GM19397 (cell line): Measurements from ENCODE around the gene PLEKHG7.
"Not testable (repeated sequence)": the region's sequence is repeated elsewhere in the genome, so short reads cannot be mapped to it uniquely, and the experiment has no call there.

Experiments used
- ATAC-seq: cut with Tn5 transposase; IDR thresholded peaks from one replicate; pipeline ENCODE4 v1.9.1; 2021; ENCODE audit warnings: mild to moderate bottlenecking, moderate library complexity; ENCODE audit not compliant: unreplicated experiment

Gene PLEKHG7, protein sequence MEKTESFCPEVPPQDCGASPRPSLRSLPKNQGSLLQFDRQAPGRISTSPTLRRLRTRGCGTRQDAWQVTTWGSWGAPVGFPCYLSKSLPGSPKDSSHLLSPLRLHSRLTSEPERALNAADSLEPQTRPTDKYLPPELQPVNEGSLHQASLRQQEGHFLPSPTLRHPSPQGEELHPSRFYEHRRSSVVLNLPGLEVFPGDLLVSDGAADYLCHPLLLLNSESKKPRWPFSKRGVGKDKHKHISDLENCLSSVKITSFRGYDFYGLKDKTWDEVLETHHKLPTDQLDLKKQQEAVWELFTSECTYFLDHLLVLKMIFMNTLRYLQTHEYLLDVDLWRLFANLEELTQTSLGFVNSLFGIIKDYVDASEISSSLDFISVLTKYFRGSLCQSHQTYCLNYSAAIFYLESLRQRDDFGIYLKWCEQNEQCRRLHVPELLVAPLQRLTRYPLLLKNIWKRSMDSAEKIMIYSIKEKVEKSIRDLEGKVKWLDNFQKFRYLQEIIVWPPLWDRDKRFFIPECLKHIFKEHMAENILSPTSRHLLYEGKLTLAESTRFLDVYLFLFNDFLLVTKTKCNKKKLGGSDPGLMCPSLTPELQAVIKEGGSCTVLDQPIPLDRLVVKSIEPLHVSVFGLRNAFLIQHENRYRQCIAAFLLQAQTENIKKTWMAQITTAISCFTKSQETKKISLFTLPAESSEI

DNA sequence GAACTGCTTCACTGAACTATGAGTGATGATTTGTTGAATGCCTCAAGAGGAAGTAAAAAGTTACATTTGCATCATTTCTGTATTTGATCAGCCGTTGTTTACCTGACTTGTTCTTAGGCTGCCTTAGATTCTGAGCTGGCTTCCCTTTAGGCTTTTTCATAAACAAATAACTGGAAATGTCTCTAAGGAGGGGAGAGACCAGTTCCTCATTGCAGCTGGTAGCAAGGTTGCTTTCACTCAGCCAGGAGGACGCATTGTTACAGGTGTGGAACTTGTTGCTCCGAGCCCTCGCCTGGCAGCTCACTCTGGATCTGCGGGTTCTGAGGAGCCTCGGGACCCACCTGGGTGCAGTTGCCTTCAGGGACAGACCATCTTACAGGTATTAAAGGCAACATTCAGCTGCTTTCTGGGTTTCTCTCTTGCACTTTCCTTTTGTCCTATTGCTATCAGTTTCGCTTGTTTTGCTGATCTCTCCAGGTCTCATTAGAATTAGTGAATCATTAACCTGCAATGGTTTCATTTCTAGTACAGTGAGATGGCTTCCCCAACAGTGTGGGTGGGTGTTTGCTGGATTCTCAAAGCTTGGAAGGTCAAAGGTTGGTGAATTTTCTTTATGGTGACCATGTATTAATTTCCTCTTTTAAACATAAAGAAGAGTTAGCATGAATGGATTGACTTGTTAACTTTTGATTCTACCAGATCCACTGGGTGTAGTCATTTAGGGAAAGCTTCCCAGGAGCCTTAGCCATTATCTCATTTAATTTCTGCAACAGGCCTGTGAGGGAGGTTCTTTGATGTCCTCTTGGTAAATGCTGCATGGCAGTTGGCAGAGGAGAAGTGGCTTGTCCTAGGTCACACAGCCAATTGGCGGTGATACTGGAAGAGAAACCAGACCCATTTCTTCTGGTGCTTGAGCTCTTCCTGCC, at the start of gene PLEKHG7:
Gene PLEKHG7 (plus strand): TSS at position 236 of the 926 bp plus-strand sequence. CDS start 3,643 bp downstream, outside the sequence.
- peak; percentile 86 for ATAC-seq

DNA sequence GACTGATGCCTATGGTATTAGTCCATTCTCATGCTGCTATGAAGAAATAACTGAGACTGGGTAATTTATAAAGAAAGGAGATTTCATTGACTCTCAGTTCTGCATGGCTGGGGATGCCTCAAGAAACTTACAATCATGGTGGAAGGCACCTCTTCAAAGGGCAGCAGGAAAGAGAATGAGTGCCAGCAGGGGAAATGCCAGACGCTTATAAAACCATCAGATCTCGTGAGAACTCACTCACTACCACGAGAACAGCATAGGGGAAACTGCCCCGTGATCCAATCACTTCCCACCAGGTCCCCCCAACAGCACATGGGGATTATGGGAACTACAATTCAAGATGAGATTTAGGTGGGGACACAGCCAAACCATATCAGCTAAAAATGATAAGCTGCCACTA, 48.5 kb upstream of the PLEKHG7 start:
- ATAC-seq: not testable (repeated sequence)

DNA sequence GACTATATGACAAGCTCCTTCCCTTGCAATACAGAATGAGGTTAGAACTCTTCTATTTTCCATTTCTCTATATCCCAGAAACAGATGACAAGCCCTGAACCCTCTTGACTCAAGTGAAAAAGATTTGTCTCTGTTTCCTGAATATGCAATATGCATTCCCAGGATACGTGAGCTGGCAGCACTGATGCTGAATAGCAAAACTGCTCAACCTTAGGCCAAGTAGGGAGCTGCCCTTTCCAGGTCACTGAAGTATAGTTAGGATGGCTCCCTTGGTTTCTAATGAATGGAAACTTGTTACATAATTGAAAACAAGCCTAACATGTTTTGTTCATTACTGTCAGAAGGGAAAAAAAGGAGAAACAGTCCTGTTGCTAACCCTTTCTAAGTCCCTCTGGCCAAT, 47.9 kb upstream of the PLEKHG7 start:
- no peak for ATAC-seq

DNA sequence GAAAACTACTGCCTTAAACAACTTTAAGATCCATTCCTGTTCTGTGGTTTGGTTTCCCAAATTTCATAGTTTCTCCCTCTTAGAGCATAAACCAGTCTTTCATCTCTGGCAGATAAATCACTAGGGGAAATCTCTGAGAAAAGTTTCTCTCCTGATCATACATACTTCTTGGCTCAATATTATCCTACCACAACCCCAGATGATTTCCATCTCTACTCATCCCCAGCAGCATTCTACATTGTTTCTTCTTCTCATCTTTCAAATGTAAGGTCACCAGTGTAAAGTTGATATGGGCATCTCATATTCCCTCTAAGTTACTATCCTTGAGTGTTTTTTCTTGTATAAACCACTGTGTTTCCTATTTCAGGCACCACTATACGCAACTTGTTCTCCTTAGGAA, 45.9 kb upstream of the PLEKHG7 start:
- no peak for ATAC-seq

DNA sequence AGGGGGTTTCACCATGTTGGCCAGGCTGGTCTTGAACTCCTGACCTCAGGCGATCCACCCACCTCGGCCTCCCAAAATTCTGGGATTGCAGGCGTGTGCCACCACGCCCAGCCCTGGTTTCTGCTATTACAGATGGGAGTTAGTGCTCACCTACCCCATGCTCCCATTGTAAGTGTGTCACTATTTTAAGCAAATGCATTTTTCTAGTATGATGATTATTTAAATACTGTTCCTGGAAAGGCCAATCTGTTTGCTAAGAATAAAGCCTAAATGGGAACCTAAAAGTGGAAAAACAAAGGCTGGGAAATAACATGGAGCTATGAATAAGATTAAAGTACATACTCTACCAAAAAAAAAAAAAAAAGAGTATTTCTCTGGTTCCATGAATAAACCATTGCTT, 45.0 kb upstream of the PLEKHG7 start:
- ATAC-seq: no peak

DNA sequence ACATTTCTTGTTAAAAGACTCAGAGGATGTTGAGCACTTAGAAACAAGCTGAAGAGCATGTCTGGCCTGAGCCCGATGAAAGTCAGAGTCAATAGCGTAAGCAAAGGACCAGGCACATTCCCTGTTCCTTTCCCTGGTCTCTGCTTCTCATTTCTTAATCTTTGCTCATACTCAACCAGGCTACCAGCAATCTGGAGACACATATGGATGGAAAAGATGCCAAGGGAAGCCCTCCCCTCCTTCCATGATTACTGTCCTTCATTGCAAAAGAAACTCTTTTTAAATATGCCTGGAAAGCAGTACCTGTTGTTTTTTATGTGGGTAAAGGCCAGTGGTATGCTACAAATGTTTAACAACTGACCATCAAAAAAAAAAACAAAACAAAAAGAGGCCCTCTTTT, 44.2 kb upstream of the PLEKHG7 start:
- ATAC-seq: no peak

DNA sequence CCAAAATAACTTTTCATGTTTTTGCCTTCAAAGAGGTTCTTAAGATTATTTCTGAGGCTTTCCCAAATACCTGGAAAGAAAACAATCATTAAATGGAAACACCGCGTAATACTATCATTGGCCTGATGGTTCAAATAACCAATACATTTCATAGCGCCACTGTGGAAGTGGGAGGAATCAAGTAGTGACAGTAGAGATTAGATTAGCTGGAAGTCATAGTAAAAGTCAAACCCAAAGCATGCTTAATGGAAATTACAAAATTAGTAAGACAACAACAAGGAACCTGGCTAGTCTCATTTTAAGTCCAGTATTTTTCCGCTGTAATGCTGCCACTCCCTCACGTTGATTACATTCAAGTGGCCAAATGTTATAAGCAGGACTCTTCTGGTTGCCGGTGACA, 41.5 kb upstream of the PLEKHG7 start:
- no peak for ATAC-seq

DNA sequence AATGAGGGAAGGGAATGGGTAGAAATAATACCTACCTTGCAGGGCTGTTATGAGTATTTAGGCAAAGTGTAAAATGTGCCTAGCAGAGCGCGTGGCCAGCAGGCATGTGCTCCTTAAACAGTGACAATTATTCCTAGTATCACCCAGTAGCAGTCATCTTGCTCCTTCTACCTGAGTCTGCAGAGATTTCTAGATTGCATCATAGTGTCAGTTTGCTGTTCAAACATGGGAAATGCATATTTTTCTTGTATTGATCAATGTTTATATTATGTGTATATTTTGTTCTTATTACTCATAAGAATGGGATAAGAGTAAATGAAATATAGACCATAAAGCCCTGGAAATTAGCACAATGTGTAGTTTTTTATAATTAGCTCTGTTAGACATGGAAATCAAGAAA, 37.3 kb upstream of the PLEKHG7 start:
- ATAC-seq: no peak

DNA sequence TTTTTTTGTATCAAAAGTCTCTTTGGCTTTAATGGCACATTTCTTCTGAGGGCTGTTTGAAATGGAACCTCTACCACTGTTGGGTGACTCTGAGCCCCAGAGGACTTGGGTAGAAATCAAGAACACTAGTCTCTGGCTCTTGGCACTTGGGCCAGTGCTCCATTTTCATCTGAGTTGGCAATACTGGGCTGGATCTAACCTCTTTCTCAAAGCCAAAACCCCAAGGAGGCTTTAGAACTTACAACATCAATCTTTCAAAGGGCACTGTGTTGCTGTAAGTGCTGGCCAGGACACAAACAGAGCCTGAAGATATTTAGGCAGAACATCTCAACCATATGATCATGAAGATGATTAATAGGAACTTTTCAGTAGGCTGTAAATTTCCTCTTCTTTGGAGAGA, 34.0 kb upstream of the PLEKHG7 start:
- no peak for ATAC-seq

DNA sequence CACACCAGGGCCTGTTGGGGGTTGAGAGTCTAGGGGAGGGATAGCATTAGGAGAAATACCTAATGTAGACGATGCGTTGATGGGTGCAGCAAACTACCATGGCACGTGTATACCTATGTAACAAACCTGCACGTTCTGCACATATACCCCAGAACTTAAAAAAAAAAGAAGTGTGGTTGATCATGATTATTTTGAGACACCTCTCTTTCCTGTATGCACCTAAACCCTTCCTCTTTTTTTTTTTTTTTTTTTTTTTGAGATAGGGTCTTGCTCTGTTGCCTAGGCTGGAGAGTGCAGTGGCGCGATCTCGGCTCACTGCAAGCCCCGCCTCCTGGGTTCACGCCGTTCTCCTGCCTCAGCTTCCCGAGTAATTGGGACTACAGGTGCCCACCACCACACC, 31.3 kb upstream of the PLEKHG7 start:
- ATAC-seq: not testable (repeated sequence)

DNA sequence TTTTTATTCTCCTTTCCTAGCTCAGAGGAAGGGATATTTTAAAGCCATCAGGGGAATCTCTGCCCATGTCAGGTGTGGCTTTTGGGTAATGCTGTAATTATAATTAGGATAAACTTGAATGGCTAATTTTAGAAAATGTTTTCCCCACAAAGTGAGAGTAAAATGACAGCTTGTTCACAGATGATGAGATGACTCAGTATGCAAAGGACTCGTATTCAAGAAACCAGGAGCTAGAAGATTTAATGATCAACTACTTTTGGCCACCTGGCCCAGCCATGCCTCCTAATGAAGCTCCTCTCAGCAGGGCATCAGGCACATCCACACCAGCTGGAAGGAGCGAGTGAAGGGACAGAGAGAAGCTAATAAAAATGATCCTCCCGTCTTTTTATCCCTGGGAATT, 29.0 kb upstream of the PLEKHG7 start:
- peak; percentile 82 for ATAC-seq

DNA sequence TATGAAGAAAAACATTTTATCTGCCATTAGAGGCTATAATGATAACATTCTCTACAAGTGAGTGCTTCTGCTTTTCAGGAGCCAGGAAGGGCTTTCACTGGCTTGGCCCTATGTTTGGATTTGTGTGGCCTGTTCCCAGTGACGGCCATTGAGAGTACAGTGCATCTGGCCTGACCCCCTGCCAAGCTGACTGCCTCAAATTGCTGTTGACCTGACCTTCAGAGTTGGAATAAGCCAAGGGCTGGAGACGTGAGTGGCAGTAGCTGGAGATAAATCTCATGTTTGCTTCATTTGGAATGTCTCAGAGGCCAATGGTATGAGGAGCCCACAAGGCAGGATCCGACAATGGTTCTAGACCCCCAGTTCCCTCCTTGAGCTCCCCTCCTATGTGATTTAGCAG, 28.3 kb upstream of the PLEKHG7 start:
- ATAC-seq: no peak

DNA sequence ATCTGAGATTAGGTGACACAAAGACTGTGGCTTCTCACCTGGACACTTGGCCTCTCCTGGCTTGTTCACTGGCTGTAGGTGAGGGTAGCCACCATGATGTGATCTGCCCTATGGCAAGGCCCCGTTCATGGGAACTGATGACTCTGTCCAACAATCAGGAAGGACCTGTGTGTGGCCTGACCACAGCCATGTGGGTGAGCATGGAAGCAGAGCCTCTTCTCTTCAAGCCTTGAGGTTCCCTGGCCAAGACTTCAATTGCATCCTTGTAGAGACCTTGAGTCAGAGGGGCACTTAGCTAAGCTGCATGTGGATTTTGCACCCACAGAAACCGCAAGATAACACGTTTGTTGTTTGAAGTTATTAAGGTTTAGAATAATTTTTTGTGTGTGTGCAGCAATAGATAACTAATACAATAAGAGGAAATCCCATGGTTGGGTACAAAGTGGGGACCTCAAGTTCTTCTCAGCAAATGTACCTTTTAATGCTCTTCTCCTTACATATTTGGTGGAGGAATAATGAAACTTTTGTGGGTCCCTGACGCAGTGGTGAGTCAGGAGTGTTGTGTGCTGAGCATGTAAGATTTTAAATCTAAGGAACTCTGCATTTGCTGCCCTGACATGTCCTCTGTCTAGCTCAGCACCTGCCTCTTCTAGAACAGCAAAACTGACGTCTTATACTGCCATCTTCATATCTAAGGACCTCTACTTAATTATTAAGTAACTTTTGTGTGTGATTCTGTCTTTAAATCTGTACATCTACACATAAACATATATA, 27.5 kb upstream of the PLEKHG7 start:
- ATAC-seq: no peak

DNA sequence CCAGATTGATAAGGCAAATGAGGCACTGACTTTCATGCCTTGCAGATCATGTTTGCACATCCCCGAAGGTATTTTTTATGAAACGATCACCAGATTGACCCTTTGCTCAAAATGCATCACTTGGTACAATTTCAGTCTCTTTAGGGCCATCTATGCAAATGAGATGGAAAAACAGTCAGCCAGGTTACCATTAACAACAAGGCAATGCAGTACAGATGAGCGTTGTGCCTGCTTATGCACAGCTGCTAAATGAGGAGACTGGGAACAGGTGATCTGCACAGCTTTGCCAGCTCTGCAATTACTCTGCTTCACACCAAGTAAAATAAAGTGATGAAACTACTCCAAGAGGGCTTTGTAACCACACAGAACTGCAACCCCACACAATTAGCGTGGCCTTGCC, 26.1 kb upstream of the PLEKHG7 start:
- ATAC-seq: no peak

DNA sequence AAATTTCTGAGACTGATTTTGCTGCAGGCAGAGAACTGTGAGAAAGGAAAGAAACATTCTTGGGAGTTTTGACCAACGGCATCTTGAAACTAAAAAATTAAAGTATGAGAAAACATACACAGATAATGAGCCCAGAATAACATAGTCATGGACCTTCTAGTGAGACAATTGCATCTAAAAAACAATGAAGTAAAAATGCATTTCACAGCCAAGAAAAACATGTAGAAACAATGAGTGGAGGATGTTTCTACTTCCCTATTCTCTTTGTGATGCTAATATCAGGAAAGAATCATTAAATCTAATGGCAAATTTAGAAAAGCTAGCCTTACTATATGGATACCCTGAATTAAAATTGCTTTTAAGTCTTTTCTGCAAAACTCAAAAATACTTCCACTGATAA, 12.2 kb upstream of the PLEKHG7 start:
- ATAC-seq: no peak

DNA sequence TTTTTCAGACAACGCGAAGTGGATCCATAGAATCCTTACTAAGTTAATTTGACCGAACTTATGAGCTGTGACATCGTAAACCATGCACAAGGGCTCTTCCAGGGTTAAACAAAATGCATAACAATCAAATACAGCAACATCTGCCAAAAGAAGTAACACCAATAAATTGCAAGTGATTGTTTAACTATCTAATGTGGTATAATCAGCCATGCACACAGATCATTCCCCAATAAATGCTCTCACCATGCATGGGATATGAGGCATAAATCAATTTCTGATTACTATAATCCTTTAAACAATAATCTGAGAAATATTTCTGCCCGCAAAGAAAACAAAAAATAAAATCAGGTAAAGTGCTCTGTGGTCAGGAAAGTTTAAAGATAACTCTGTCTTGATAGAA, 7.7 kb upstream of the PLEKHG7 start:
- no peak for ATAC-seq

DNA sequence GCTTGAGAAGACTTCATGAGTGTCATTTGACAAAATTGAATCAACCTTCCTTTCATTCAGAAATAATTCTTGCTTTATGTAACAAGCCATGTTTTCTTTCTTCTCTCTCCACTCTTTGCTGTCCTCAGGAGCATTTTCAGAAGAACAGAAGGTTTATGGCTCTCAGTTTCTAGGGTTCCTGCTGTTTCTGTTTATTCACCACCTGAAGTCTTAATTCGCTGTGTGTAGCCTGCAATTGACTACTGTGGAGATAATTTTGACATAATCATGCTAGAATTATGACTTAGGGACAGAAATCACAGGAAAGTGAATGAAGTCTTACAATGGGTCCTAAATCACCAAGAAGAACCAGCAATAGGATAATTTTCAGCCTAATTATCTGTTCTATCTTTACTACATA, 7.2 kb upstream of the PLEKHG7 start:
- ATAC-seq: no peak

DNA sequence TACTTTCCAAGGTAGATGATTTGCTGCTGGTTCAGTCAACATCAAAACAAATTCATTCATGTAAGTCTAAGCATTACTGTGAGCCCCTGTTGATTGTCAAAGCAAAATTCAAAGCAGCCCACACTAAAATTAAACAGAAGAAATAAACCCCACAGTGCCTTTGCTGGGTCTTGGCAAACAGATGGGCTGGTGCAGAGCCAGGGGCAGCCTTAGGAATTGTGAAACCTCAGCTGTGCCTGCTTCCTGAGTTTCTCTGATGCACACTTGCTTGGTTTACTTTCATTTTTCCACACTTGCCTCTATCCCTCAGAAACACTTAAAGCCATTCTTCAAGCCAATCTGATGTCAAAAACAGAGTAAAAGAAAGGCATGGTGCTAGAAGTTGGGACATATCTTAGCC, 6.6 kb upstream of the PLEKHG7 start:
- no peak for ATAC-seq

DNA sequence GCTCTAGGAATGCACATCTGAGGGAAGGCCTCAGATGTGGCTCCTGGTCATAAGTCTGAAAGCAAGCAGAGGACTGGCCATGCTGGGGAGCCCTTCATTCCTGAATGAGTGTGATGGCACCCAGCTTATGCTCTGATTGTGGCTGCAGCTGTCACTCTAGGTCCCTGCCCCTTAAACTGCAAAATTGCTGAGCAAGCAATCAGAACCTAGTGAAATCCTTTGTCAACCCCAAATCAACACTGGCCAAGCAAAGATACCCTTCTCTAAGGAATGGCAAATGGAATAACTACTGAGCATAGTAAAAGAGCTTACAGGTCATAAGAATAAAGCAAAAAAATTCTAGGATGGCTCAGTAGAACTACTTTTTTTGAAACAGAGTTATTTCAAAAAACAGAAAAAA, 4.3 kb upstream of the PLEKHG7 start:
- no peak for ATAC-seq

DNA sequence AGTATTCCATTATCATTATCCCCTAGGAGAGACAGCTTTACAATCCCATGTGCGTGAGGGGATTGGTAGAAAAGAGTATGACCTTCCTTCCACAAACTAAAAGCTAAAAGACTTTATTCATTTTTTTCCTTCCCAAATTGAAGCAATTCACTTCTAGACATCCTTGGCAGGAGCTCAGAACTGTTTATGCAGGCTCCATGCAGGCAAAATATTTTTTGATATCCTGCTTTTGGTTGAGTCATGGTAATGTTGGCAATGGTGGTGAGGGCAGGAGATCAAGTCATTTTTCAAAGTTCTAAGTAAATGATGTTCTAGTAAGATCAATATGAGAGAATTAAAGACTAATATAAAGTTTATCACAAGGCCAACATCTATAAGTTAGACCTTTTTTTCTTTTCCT, 1.3 kb upstream of the PLEKHG7 start:
- no peak for ATAC-seq

DNA sequence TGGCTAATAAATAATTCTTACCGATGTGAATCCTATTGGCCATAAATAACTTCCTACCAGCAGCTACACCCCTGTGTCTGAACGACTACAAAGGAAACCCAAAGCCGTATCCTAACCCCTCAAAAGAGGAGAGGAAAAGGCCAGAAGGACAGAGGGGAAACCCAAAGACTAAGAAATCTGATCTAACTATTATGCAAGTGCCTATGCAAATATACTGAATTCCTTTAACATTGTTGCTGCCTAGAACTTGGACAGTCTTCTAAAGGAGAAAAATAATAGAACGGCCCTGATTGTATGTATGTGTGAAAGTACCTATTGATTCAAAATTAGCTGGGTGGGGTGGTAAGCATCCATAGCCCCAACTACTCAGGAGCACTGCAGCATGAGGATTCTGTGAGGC, 997 bp downstream of the PLEKHG7 start:
- ATAC-seq: no peak
